Stimulated activated naive CD8-positive, alpha-beta T cell treated with anti-CD3 and anti-CD28 coated beads, Interleukin-15, Interleukin-2, amounts not matched to agents 100 ng/mL and 50 ng/mL, for 24 hours (primary cell): ENCODE results near the gene PALLD.
"Not testable (repeated sequence)": the region's sequence is repeated elsewhere in the genome, so short reads cannot be mapped to it uniquely, and the experiment has no call there.

ENCODE experiments used
- H3K27ac Mint-ChIP-seq: one replicate; pipeline ENCODE4 v1.8.0; 2021; ENCODE audit warnings: mild to moderate bottlenecking, mixed read lengths
- H3K27me3 Mint-ChIP-seq: one replicate; pipeline ENCODE4 v1.8.0; 2021; ENCODE audit warnings: mixed read lengths
- H3K36me3 Mint-ChIP-seq: one replicate; pipeline ENCODE4 v1.8.0; 2021; ENCODE audit warnings: low read depth, mixed read lengths
- H3K4me1 Mint-ChIP-seq: one replicate; pipeline ENCODE4 v1.8.0; 2021; ENCODE audit warnings: low read depth, mixed read lengths
- H3K4me3 Mint-ChIP-seq: one replicate; pipeline ENCODE4 v1.8.0; 2021; ENCODE audit warnings: mild to moderate bottlenecking, mixed read lengths
- H3K9me3 Mint-ChIP-seq: one replicate; pipeline ENCODE4 v1.8.0; 2021; ENCODE audit warnings: mixed read lengths

PALLD gene

DNA sequence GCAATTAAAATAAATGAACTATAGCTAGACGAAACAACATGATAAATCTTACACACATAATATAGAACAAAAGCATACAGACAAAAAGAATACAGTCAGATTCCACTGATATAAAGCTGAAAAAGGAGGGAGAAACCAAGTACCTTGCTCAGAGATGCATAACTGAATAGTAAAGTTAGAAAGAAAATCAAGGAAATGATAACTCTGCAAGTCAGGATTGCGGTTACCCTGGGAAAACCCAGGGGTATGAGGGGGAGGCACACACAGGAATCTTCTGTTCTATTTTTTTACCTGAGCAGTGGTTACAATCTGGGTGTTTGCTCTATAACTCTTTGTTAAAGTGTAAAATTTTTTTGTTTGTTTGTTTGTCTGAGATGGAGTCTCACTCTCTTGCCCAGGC lies 304.1 kb downstream of the PALLD start:
- H3K27me3 Mint-ChIP-seq: peaks cover 8% of the 10 kb centered on the region
- H3K4me1 Mint-ChIP-seq: no peaks in the 10 kb centered on the region
- H3K36me3 Mint-ChIP-seq: no peaks in the 10 kb centered on the region
- H3K4me3 Mint-ChIP-seq: no peak overlapping the region
- peaks cover 5% of the 10 kb centered on the region for H3K9me3 Mint-ChIP-seq
- H3K27ac Mint-ChIP-seq: no peak overlapping the region

DNA sequence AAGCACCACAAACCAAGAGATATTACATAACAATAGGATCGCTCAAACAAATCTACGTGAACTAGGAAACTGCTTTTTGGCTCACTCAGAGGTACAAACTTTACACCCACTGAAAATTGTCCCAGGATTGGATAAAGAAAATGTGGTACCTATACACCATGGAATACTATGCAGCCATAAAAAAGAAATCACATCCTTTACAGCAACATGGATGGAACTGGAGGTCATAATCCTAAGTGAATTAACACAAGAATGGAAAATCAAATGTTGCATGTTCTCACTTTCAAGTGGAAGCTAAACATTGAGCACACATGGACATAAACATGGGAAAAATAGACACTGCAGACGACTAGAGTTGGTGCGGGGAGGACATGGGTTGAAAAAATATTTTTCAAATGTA lies 305.4 kb downstream of the PALLD start:
- Mint-ChIP-seq H3K4me1 (no peaks in the 10 kb centered on the region), H3K4me3 (no peak overlapping the region), H3K9me3 (peaks cover 5% of the 10 kb centered on the region), H3K27me3 (peaks cover 12% of the 10 kb centered on the region), H3K27ac (no peak overlapping the region), H3K36me3 (no peaks in the 10 kb centered on the region)

GRCh38 chr4:168803052-168803451 lies 306.2 kb downstream of the PALLD start:
- not testable (repeated sequence) for H3K4me1 Mint-ChIP-seq, H3K4me3 Mint-ChIP-seq, H3K27ac Mint-ChIP-seq, H3K9me3 Mint-ChIP-seq, H3K36me3 Mint-ChIP-seq
- H3K27me3 Mint-ChIP-seq: peaks cover 12% of the 10 kb centered on the region

DNA sequence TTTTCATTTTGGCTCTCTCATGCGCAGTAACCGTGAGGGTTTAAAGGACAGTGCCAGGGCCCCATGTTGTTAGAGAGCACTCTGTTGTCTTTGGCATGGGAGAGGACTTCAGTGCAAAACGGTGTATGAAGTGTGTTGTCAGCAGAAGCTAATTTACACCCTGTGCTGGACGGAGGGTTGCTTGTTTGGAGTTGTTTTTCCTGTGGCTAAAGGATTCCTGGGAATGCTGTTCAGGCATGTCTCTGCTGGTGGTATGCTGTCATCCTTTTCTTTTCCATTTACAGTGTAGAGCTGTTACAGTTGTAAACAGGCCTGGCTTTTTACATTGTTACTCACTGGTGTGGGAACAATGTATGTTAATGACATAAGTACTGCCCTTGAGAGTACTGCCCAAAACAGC lies 306.9 kb downstream of the PALLD start:
- Mint-ChIP-seq H3K27ac (no peak overlapping the region), H3K9me3 (peaks cover 5% of the 10 kb centered on the region), H3K4me1 (no peaks in the 10 kb centered on the region), H3K27me3 (peaks cover 12% of the 10 kb centered on the region), H3K36me3 (no peaks in the 10 kb centered on the region), H3K4me3 (no peak overlapping the region)

GRCh38 chr4:168804146-168804545 lies 307.3 kb downstream of the PALLD start:
- Mint-ChIP-seq H3K4me1 (no peaks in the 10 kb centered on the region), H3K36me3 (no peaks in the 10 kb centered on the region), H3K4me3 (no peak overlapping the region), H3K9me3 (peaks cover 5% of the 10 kb centered on the region), H3K27me3 (peaks cover 12% of the 10 kb centered on the region), H3K27ac (no peak overlapping the region)

- Mint-ChIP-seq H3K9me3 (peaks cover 5% of the 10 kb centered on the region), H3K27ac (no peak overlapping the region), H3K4me1 (no peaks in the 10 kb centered on the region), H3K36me3 (no peaks in the 10 kb centered on the region), H3K27me3 (peaks cover 17% of the 10 kb centered on the region), H3K4me3 (no peak overlapping the region)
Measured at GRCh38 chr4:168805341-168805740, 308.5 kb downstream of the PALLD start.

GRCh38 chr4:168806247-168806646 lies 309.4 kb downstream of the PALLD start:
- not testable (repeated sequence) for H3K27ac Mint-ChIP-seq

DNA sequence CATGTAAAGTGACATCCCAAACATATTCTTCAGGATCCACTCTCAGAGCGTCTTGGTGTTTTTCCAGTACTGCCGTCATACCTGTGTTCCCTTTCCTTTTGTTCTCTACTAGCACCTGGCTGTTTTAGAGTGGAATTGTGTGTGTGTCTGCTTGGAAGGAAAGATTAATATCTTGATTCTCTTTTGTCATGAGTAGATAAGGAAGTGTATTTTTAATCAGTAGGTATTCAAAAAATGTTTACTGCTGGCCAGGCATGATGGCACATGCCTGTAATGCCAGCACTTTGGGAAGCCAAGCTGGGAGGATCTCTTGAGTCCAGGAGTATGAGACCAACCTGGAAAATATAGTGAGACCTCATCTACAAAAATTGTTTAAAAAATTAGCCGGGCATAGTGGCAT lies 314.4 kb downstream of the PALLD start:
- H3K27me3 Mint-ChIP-seq: peaks cover 26% of the 10 kb centered on the region
- H3K27ac Mint-ChIP-seq: no peak overlapping the region
- no peaks in the 10 kb centered on the region for H3K4me1 Mint-ChIP-seq
- H3K9me3 Mint-ChIP-seq: no peaks in the 10 kb centered on the region
- H3K4me3 Mint-ChIP-seq: no peak overlapping the region
- no peaks in the 10 kb centered on the region for H3K36me3 Mint-ChIP-seq

More at GRCh38 chr4:168806247-168806646, 309.4 kb downstream of the PALLD start:
- not testable (repeated sequence) for H3K4me3 Mint-ChIP-seq, H3K4me1 Mint-ChIP-seq, H3K36me3 Mint-ChIP-seq, H3K9me3 Mint-ChIP-seq
- H3K27me3 Mint-ChIP-seq: peaks cover 17% of the 10 kb centered on the region

DNA sequence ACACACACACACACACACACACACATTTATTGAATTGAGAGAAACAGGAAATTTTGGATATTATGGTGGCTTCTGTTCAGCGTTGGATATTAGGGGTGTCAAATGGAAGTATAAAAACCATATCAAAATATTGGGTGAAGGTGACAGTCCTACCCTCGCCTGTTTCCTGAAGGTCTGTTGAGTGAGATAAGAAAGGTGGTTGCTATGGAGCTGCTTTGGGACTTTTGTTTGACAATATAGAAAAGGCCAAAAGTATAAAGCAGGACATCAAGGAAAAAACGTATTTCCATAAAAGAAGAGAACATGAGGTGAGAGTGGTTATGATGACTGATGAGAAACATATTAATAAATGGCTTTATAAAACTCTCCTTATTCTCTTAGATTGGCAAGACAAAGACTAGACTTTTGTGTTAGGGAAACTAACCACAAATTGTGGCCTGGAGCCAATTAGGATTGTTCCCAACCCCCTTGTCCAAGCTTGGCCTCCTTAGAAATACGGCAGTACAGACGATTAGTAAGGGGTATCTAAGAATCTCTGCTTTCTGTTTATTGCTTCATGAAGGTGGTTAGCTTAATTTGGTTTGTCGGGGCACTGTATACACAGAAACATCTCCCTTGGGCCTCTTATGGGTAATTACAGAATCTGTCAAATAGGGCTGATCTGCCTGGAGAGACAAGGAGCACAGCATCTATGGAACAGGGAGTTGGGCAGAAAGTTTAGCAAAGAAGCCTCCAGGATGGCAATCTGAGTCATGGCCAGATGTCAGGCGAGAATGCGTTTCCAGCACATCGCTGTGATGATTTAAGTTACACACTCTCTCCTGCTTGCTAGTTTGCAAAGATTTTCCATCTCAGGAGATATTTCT lies 315.2 kb downstream of the PALLD start:
- H3K9me3 Mint-ChIP-seq: no peaks in the 10 kb centered on the region
- H3K36me3 Mint-ChIP-seq: no peaks in the 10 kb centered on the region
- no peak overlapping the region for H3K27ac Mint-ChIP-seq
- H3K4me1 Mint-ChIP-seq: peaks cover 2% of the 10 kb centered on the region
- H3K4me3 Mint-ChIP-seq: no peak overlapping the region
- H3K27me3 Mint-ChIP-seq: peaks cover 24% of the 10 kb centered on the region

DNA sequence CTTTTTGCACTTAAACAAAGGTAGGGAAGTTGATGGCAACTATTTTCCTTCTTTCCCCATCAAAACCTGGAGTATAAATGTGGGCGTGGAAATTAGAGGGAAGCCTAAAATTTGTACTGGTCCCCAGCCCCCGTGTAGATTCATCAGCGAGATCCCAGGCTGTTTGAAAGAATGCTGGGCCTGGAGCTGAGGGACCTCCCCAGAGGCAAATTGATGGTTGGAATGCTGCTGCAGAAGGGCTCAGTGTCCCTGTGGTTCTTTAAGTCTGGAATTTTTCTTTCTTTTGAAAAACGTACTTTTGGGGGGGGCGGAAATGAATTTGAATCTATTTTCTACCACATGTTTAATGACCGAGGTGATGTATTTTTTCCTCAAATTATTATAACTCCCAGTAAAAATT lies 316.0 kb downstream of the PALLD start:
- Mint-ChIP-seq H3K4me3 (no peak overlapping the region), H3K27me3 (peaks cover 32% of the 10 kb centered on the region), H3K27ac (no peak overlapping the region), H3K4me1 (peaks cover 6% of the 10 kb centered on the region), H3K9me3 (no peaks in the 10 kb centered on the region), H3K36me3 (no peaks in the 10 kb centered on the region)

- peaks cover 41% of the 10 kb centered on the region for H3K27me3 Mint-ChIP-seq
- H3K27ac Mint-ChIP-seq: no peak overlapping the region
- no peaks in the 10 kb centered on the region for H3K36me3 Mint-ChIP-seq
- H3K9me3 Mint-ChIP-seq: no peaks in the 10 kb centered on the region
- H3K4me1 Mint-ChIP-seq: peaks cover 6% of the 10 kb centered on the region
- H3K4me3 Mint-ChIP-seq: no peak overlapping the region
Measured at GRCh38 chr4:168813890-168814289, 317.0 kb downstream of the PALLD start.

GRCh38 chr4:168815379-168816345 lies 318.8 kb downstream of the PALLD start:
- H3K27ac Mint-ChIP-seq: no peak overlapping the region
- H3K9me3 Mint-ChIP-seq: no peaks in the 10 kb centered on the region
- H3K4me3 Mint-ChIP-seq: no peak overlapping the region
- H3K36me3 Mint-ChIP-seq: no peaks in the 10 kb centered on the region
- H3K27me3 Mint-ChIP-seq: peaks cover 48% of the 10 kb centered on the region
- peaks cover 6% of the 10 kb centered on the region for H3K4me1 Mint-ChIP-seq

GRCh38 chr4:168817370-168817769 lies 320.5 kb downstream of the PALLD start:
- Mint-ChIP-seq H3K9me3 (no peaks in the 10 kb centered on the region), H3K4me3 (no peak overlapping the region), H3K27me3 (peaks cover 48% of the 10 kb centered on the region), H3K4me1 (peaks cover 6% of the 10 kb centered on the region), H3K36me3 (no peaks in the 10 kb centered on the region), H3K27ac (no peak overlapping the region)

- H3K4me3 Mint-ChIP-seq: no peak overlapping the region
Measured at GRCh38 chr4:168822481-168822880, 325.6 kb downstream of the PALLD start.

GRCh38 chr4:168825975-168826374 lies 329.1 kb downstream of the PALLD start:
- Mint-ChIP-seq H3K4me3 (no peak overlapping the region), H3K9me3 (no peaks in the 10 kb centered on the region), H3K4me1 (no peaks in the 10 kb centered on the region), H3K27ac (no peak overlapping the region), H3K27me3 (peaks cover 25% of the 10 kb centered on the region), H3K36me3 (no peaks in the 10 kb centered on the region)

More at GRCh38 chr4:168822481-168822880, 325.6 kb downstream of the PALLD start:
- Mint-ChIP-seq H3K27me3 (peaks cover 28% of the 10 kb centered on the region), H3K9me3 (no peaks in the 10 kb centered on the region), H3K4me1 (no peaks in the 10 kb centered on the region), H3K27ac (no peak overlapping the region), H3K36me3 (no peaks in the 10 kb centered on the region)
